Heart right ventricle (tissue), 16 donors: Measurements from ENCODE around the gene KDM5A. TPM values are rescaled to one million over a fixed set of nuclear protein-coding genes. Genes with fewer than 3 reads are reported as not detected.

Experiments used
- ATAC-seq, 8 donors: fragments of 200-7000 bp; cut with Tn5 transposase; one replicate each; pipeline ENCODE4 v1.9.1; 2020; ENCODE audit warnings: mild to moderate bottlenecking in 8 of 8, moderate library complexity in 8 of 8, moderate number of reproducible peaks in 1 of 8
- DNase-seq, 2 donors: peaks; one replicate each; pipeline ENCODE4 v3.0.0-alpha.2; 2020
- H3K27ac ChIP-seq, 10 donors: fragments of 200-600 bp; sonication (generic) in 2 of 10; one replicate each; pipeline versions ENCODE4 v1.5.0 to v1.8.0; 2020 to 2022; ENCODE audit warnings: mild to moderate bottlenecking in 3 of 10
- H3K27me3 ChIP-seq, 7 donors: fragments of 200-600 bp; one replicate each; pipeline ENCODE4 v1.8.0; 2021 to 2022; ENCODE audit warnings: mild to moderate bottlenecking in 2 of 7
- H3K36me3 ChIP-seq, 9 donors: fragments of 200-600 bp; sonication (generic) in 1 of 9; one replicate each; pipeline versions ENCODE4 v1.5.0 to v1.8.0; 2020 to 2022; ENCODE audit warnings: mild to moderate bottlenecking in 2 of 9
- H3K4me1 ChIP-seq, 9 donors: fragments of 200-600 bp; sonication (generic) in 1 of 9; one replicate each; pipeline versions ENCODE4 v1.5.0 to v1.8.0; 2020 to 2022; ENCODE audit warnings: mild to moderate bottlenecking in 4 of 9
- H3K4me3 ChIP-seq, 10 donors: fragments of 200-600 bp; sonication (generic) in 2 of 10; one replicate each; pipeline versions ENCODE4 v1.5.0 to v1.8.0; 2020 to 2022; ENCODE audit warnings: mild to moderate bottlenecking in 7 of 10, moderate library complexity in 2 of 10
- H3K9me3 ChIP-seq, 11 donors: fragments of 200-600 bp in 10 of 11; sonication (generic) in 2 of 11; one replicate each; pipeline versions ENCODE4 v1.5.0 to v1.8.0; 2013 to 2022; ENCODE audit warnings: mild to moderate bottlenecking in 2 of 11, control low read depth in 1 of 11, moderate library complexity in 1 of 11
- CTCF ChIP-seq, 9 donors: fragments of 200-600 bp; sonication (generic) in 2 of 9; IDR thresholded peaks; one replicate each; pipeline versions ENCODE4 v1.5.0 to v1.8.0; 2021 to 2022; ENCODE audit warnings: antibody characterized with exemption in 9 of 9, mild to moderate bottlenecking in 5 of 9, moderate library complexity in 1 of 9
- WGBS, 2 donors: extraction: QIAGEN DNeasy Blood & Tissue Kit; methylation state at CpG; one replicate each; pipeline ENCODE4 v1.1.7; 2013; ENCODE audit warnings: inconsistent platforms in 1 of 2; 5-methylcytosine and 5-hydroxymethylcytosine counted together
- intact Hi-C, 10 donors: fragments of 100-400 bp; cut with DNase I; formaldehyde crosslinking; loops; one replicate each; pipeline versions ENCODE4 v1.11.1 to v1.14.2; 2022
- polyA plus RNA-seq, 2 donors: library from polyadenylated mRNA; stranded (reverse); fragments of 200-250 nt; gene quantifications; one replicate each; pipeline ENCODE4 v1.2.3, GENCODE V29; 2013
- total RNA-seq, 10 donors: library from RNA; stranded (reverse); fragmentation: NEBNext Ultra II Directional in 3 of 10; extraction: Animal tissue kit (Norgen Biotek cat#: 25700) in 3 of 10; gene quantifications; one replicate each; pipeline versions ENCODE4 v1.2.1 to v1.2.4, GENCODE V29; 2021 to 2023
- donor health status: Arrhythmogenic right ventricular cardiomyopathy.
- donor health status: ischemic (EF 13 %, LVEDD 7.1; RV severe dilation, severe dysfunction).
- donor health status: healthy with polysubstance abuse.
- donor health status: DM: no; HTN: yes; CAD: no.
- donor health status: DM: no; HTN: no; CAD: no.
- donor health status: ischemic (EF 25% LVEDD 6.9; RV normal size, moderate dysfunction).
- donor health status: ischemic (EF 25% LVEDD 5.7; RV mildly dilated, moderate dysfunction).
- donor health status: healthy.
- donor health status: DM: yes; HTN: yes; CAD: no.
- donor health status: Ischemic cardiomyopathy.
- donor health status: ischemic (EF 35%, LVEDD 5.7; RV mildly dilated, moderate dysfunction).
- donor health status: nonischemic (EF 11% LVEDD 7.7; RV severe dilation, severe dysfunction).
- donor health status: DM: yes; HTN: yes; CAD: no.
- donor health status: PGD.
- donor health status: ischemic (EF 29% LVEDD 5.4; RV normal size, mild dysfunction).
- donor health status: nonischemic (EF 23%, LVEDD 6.1; RV moderate dilation, normal function).

Gene KDM5A
- total and polyA plus RNA-seq, 12 donors: 3.0 to 46.0 (median 33.3) TPM

GRCh38 chr12:263574-263973 lies 125.5 kb downstream of the KDM5A start:
- WGBS, 2 donors: 76 to 83% methylated on average over 9 of the region's 9 CpGs
- DNase-seq: no peak
- H3K27ac ChIP-seq: no peak overlapping the region
- H3K27me3 ChIP-seq: peaks cover 0 to 11% (median 0%) of the 10 kb centered on the region in 7 donors
- H3K4me1 ChIP-seq: peaks cover 0 to 22% (median 11%) of the 10 kb centered on the region in 9 donors
- peak in 1 of 8 donors; percentile 39 for ATAC-seq
- no peak for TF ChIP-seq CTCF (IDR thresholded peaks at IDR 0.05)
- intact Hi-C loops: no loop called here
- H3K36me3 ChIP-seq: no peaks in the 10 kb centered on the region
- no peaks in the 10 kb centered on the region for H3K9me3 ChIP-seq
- H3K4me3 ChIP-seq: no peak overlapping the region

- Histone ChIP-seq H3K27ac (no peak within 1 kb of the TSS), H3K4me1 (peaks cover 0 to 15% (median 7%) of the 10 kb centered on the region in 9 donors), H3K27me3 (peaks cover 0 to 11% (median 2%) of the 10 kb centered on the region in 7 donors), H3K4me3 (no peak within 1 kb of the TSS), H3K9me3 (no peaks in the 10 kb centered on the region), H3K36me3 (no peaks in the 10 kb centered on the region)
- DNase-seq (no peak), ATAC-seq (peak in 7 of 8 donors; percentile 16 to 61 (median 46))
- WGBS, 2 donors: 32 to 42% methylated on average over 7 of the region's 7 CpGs
- intact Hi-C loops: no loop called here
- TF ChIP-seq CTCF (IDR thresholded peaks at IDR 0.05): no peak
Observed at GRCh38 chr12:262817-263216, 126.3 kb downstream of the KDM5A start, which contains the start of gene SLC6A13. SLC6A13 (minus strand) TSS chr12:262836; CDS start chr12:260052, 2,784 bp downstream.

GRCh38 chr12:262113-262512 lies 127.0 kb downstream of the KDM5A start:
- Histone ChIP-seq H3K9me3 (no peaks in the 10 kb centered on the region), H3K36me3 (no peaks in the 10 kb centered on the region), H3K27ac (no peak overlapping the region), H3K4me1 (peaks cover 0 to 8% (median 3%) of the 10 kb centered on the region in 9 donors), H3K4me3 (no peak overlapping the region), H3K27me3 (peaks cover 0 to 11% (median 5%) of the 10 kb centered on the region in 7 donors)
- TF ChIP-seq CTCF (IDR thresholded peaks at IDR 0.05): no peak
- intact Hi-C loops: no loop called here
- no peak for ATAC-seq
- no peak for DNase-seq

GRCh38 chr12:257521-258321 lies 131.4 kb downstream of the KDM5A start:
- Histone ChIP-seq H3K27ac (no peak overlapping the region), H3K36me3 (no peaks in the 10 kb centered on the region), H3K4me3 (no peak overlapping the region), H3K4me1 (peaks cover 0 to 6% (median 0%) of the 10 kb centered on the region in 9 donors), H3K27me3 (peaks cover 0 to 14% (median 6%) of the 10 kb centered on the region in 7 donors), H3K9me3 (no peaks in the 10 kb centered on the region)
- DNase-seq (no peak), ATAC-seq (no peak)
- WGBS, 2 donors: 61 to 64% methylated on average over 14 of the region's 14 CpGs
- TF ChIP-seq CTCF (IDR thresholded peaks at IDR 0.05): no peak
- intact Hi-C loops: no loop called here
